NT2/D1 (cell line): ENCODE data around the gene EPHA1.

Experiments
- SUZ12 ChIP-seq: IDR thresholded peaks from 2 replicates; pipeline ENCODE4 v1.6.1; 2011; ENCODE audit not compliant: insufficient read length, insufficient read depth; ENCODE audit errors: extremely low read depth
- YY1 ChIP-seq: IDR thresholded peaks from 2 replicates; pipeline ENCODE4 v1.6.1; 2011; ENCODE audit not compliant: insufficient read length, insufficient read depth
- ZNF274 ChIP-seq: IDR thresholded peaks from 2 replicates; pipeline ENCODE4 v1.6.1; 2011; ENCODE audit warnings: mild to moderate bottlenecking, low read depth, low read length

GRCh38 chr7:143394777-143395176, 13.9 kb downstream of the EPHA1 start:
- TF ChIP-seq YY1: no peak
- no peak for TF ChIP-seq SUZ12
- no peak for TF ChIP-seq ZNF274
